ENCODE measurements around the gene DUSP15.

DUSP15 gene

GRCh38 chr20:31861135-31861384, 9.3 kb downstream of the DUSP15 start:
- Histone ChIP-seq H3K27me3 (ENCODE audit: insufficient read depth, poor library complexity, severe bottlenecking) (peaks cover 35% of the 10 kb centered on the region), H3K4me3 (replicated peaks; ENCODE audit: insufficient read depth, low read length) (peak overlapping the region; percentile 34), H3K27ac (replicated peaks) (no peak overlapping the region)
- TF ChIP-seq GABPA (IDR thresholded peaks at IDR 0.05; ENCODE audit: low read depth) (no peak), SPI1 (IDR thresholded peaks at IDR 0.05; ENCODE audit: borderline replicate concordance, low read depth) (no peak), POLR2AphosphoS5 (IDR thresholded peaks at IDR 0.05; ENCODE audit: low read depth) (no peak), CTCF (IDR thresholded peaks at IDR 0.05; ENCODE audit: insufficient read depth, low read length) (no peak), REST (IDR thresholded peaks at IDR 0.05; ENCODE audit: insufficient replicate concordance, low read depth) (no peak)
- DNase-seq (ENCODE audit: low read depth in 1 of 2, low spot score in 1 of 2): no peak

GRCh38 chr20:31860390-31861134, 9.8 kb downstream of the DUSP15 start:
- H3K4me3 ChIP-seq (replicated peaks; ENCODE audit: insufficient read depth, low read length): peak overlapping the region; percentile 34
- DNase-seq (ENCODE audit: low read depth in 1 of 2, low spot score in 1 of 2): no peak

GRCh38 chr20:31859998-31860380, 10.3 kb downstream of the DUSP15 start:
- no peak overlapping the region for H3K27ac ChIP-seq (replicated peaks)
- TF ChIP-seq REST (IDR thresholded peaks at IDR 0.05; ENCODE audit: insufficient replicate concordance, low read depth) (no peak), GABPA (IDR thresholded peaks at IDR 0.05; ENCODE audit: low read depth) (no peak), CTCF (IDR thresholded peaks at IDR 0.05; ENCODE audit: insufficient read depth, low read length) (no peak), POLR2AphosphoS5 (IDR thresholded peaks at IDR 0.05; ENCODE audit: low read depth) (no peak)
- H3K4me3 ChIP-seq (replicated peaks; ENCODE audit: insufficient read depth, low read length): no peak overlapping the region
- H3K27me3 ChIP-seq (ENCODE audit: insufficient read depth, poor library complexity, severe bottlenecking): peaks cover 35% of the 10 kb centered on the region
- DNase-seq (ENCODE audit: low read depth in 1 of 2, low spot score in 1 of 2): no peak

More at GRCh38 chr20:31860390-31861134, 9.8 kb downstream of the DUSP15 start:
- no peak for TF ChIP-seq REST (IDR thresholded peaks at IDR 0.05; ENCODE audit: insufficient replicate concordance, low read depth)
- TF ChIP-seq CTCF (IDR thresholded peaks at IDR 0.05; ENCODE audit: insufficient read depth, low read length): no peak
- H3K27ac ChIP-seq (replicated peaks): no peak overlapping the region
- peaks cover 35% of the 10 kb centered on the region for H3K27me3 ChIP-seq (ENCODE audit: insufficient read depth, poor library complexity, severe bottlenecking)

Data from HL-60 (cell line).